Stimulated activated CD4-positive, alpha-beta T cell treated with anti-CD3 and anti-CD28 coated beads, Interleukin-12 subunit alpha, Interleukin-12 subunit beta, amount 100 ng/mL, for 4 hours (primary cell): ENCODE data around the gene RAD51B.

Experiments used
- DNase-seq: peaks from one replicate; pipeline ENCODE4 v3.0.0-alpha.2; 2020

RAD51B gene

GRCh38 chr14:68401317-68401716 is 581.7 kb downstream of the RAD51B start:
- DNase-seq, result no peak

- DNase-seq, result no peak
Observed at GRCh38 chr14:68401855-68402254, 582.3 kb downstream of the RAD51B start.

- DNase-seq, result no peak
Observed at GRCh38 chr14:68402525-68403101, 583.0 kb downstream of the RAD51B start.

- no peak for DNase-seq
Observed at GRCh38 chr14:68403191-68404145, 583.9 kb downstream of the RAD51B start.

- no peak for DNase-seq
Observed at GRCh38 chr14:68404146-68404527, 584.6 kb downstream of the RAD51B start.

GRCh38 chr14:68404652-68405183 is 585.1 kb downstream of the RAD51B start:
- no peak for DNase-seq

GRCh38 chr14:68405961-68406360 is 586.4 kb downstream of the RAD51B start:
- no peak for DNase-seq

- DNase-seq, result no peak
Observed at GRCh38 chr14:68407285-68407684, 587.7 kb downstream of the RAD51B start.

GRCh38 chr14:68407825-68408224 is 588.2 kb downstream of the RAD51B start:
- DNase-seq, result no peak

- no peak for DNase-seq
Observed at GRCh38 chr14:68408680-68409079, 589.1 kb downstream of the RAD51B start.

GRCh38 chr14:68409387-68409786 is 589.8 kb downstream of the RAD51B start:
- no peak for DNase-seq

- no peak for DNase-seq
Observed at GRCh38 chr14:68412505-68413465, 593.2 kb downstream of the RAD51B start.

- DNase-seq, result no peak
Observed at GRCh38 chr14:68413509-68413908, 593.9 kb downstream of the RAD51B start.

- DNase-seq, result no peak
Observed at GRCh38 chr14:68414121-68414520, 594.5 kb downstream of the RAD51B start.

- no peak for DNase-seq
Observed at GRCh38 chr14:68416171-68416570, 596.6 kb downstream of the RAD51B start.

GRCh38 chr14:68417009-68417650 is 597.6 kb downstream of the RAD51B start:
- DNase-seq, result no peak

- no peak for DNase-seq
Observed at GRCh38 chr14:68418174-68419118, 598.9 kb downstream of the RAD51B start.

GRCh38 chr14:68420350-68420749 is 600.8 kb downstream of the RAD51B start:
- DNase-seq, result no peak

- no peak for DNase-seq
Observed at GRCh38 chr14:68421116-68421515, 601.5 kb downstream of the RAD51B start.

- DNase-seq, result no peak
Observed at GRCh38 chr14:68423686-68424085, 604.1 kb downstream of the RAD51B start.
